HEK293T (cell line): ENCODE results near the gene ROR1.

Experiments
- BHLHE40 ChIP-seq: fragments of 450-650 bp; IDR thresholded peaks from 2 replicates; pipeline ENCODE4 v1.6.1; 2016; ENCODE audit warnings: mild to moderate bottlenecking, moderate library complexity, borderline replicate concordance
- FOXK2 ChIP-seq: fragments of 450-650 bp; IDR thresholded peaks from 2 replicates; pipeline ENCODE4 v1.6.1; 2016; ENCODE audit warnings: mild to moderate bottlenecking
- FOXM1 ChIP-seq: fragments of 450-650 bp; IDR thresholded peaks from 2 replicates; pipeline ENCODE4 v1.6.1; 2017; ENCODE audit warnings: mild to moderate bottlenecking, borderline replicate concordance
- HDGF ChIP-seq: fragments of 450-650 bp; IDR thresholded peaks from 2 replicates; pipeline ENCODE4 v1.6.1; 2017; ENCODE audit warnings: antibody characterized with exemption, borderline replicate concordance
- L3MBTL2 ChIP-seq: fragments of 450-650 bp; conservative IDR thresholded peaks from 2 replicates; pipeline ENCODE4 v1.6.1; 2016; ENCODE audit warnings: mild to moderate bottlenecking
- SP1 ChIP-seq: fragments of 450-650 bp; IDR thresholded peaks from 2 replicates; pipeline ENCODE4 v1.6.1; 2017
- SUZ12 ChIP-seq: fragments of 450-650 bp; IDR thresholded peaks from 2 replicates; pipeline ENCODE4 v1.6.1; 2016; ENCODE audit warnings: mild to moderate bottlenecking
- TARDBP ChIP-seq: fragments of 450-650 bp; IDR thresholded peaks from 2 replicates; pipeline ENCODE4 v1.6.1; 2016
- TF ChIP-seq, protein P1 (sequence below): fragments of 450-650 bp; IDR thresholded peaks from 2 replicates; pipeline ENCODE4 v1.6.1; 2016

DNA sequence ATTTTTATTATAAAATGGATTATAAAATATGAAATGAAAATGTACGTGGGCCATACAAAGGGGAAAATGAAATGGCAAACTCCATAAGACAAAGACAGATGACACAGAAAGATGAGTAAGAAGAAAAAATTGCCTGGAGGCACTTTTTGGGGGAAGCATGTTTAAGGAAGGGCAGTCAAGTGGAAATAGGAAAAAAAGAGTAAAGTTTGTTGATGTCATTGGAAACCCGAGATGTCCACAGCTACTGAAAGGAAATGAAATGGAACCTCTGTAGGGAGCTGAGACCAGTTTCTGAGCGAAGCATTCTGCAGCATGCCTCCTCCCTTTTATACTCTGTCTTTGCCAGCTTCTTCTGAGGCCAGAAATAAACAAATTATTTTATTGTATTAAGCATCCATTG is 226.2 kb downstream of the ROR1 start:
- TF ChIP-seq SUZ12 (no peak), TARDBP (no peak), BHLHE40 (no peak), HDGF (no peak), FOXM1 (no peak), FOXK2 (no peak), L3MBTL2 (no peak), SP1 (no peak)
- TF ChIP-seq, protein P1, sequence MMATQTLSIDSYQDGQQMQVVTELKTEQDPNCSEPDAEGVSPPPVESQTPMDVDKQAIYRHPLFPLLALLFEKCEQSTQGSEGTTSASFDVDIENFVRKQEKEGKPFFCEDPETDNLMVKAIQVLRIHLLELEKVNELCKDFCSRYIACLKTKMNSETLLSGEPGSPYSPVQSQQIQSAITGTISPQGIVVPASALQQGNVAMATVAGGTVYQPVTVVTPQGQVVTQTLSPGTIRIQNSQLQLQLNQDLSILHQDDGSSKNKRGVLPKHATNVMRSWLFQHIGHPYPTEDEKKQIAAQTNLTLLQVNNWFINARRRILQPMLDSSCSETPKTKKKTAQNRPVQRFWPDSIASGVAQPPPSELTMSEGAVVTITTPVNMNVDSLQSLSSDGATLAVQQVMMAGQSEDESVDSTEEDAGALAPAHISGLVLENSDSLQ: no peak
